Keratinocyte (primary cell): ENCODE measurements around the gene SNX24.

Source experiments
- CTCF ChIP-seq, 3 experiments: IDR thresholded peaks in 1 of 3; conservative IDR thresholded peaks in 1 of 3; optimal IDR thresholded peaks in 1 of 3; 2 replicates in 2 of 3; 3 replicates in 1 of 3; pipeline versions ENCODE3 to v1.5.1; 2011; ENCODE audit warnings: low read length in 3 of 3, mild to moderate bottlenecking in 3 of 3, moderate library complexity in 2 of 3, control low read depth in 1 of 3, inconsistent platforms in 1 of 3; ENCODE audit not compliant: insufficient read depth in 2 of 3; ENCODE audit errors: extremely low read depth in 1 of 3
- EZH2 ChIP-seq: IDR thresholded peaks from one replicate; pipeline ENCODE4 v1.6.1; 2012; ENCODE audit warnings: inconsistent platforms, mild to moderate bottlenecking, low read length, moderate library complexity

- TF ChIP-seq CTCF (optimal IDR thresholded peaks at IDR 0.05 in 1 of 3, IDR thresholded peaks at IDR 0.05 in 1 of 3, conservative IDR thresholded peaks at IDR 0.05 in 1 of 3; ENCODE audit: extremely low read depth in 1 of 3, insufficient read depth in 2 of 3, low read length in 3 of 3) (no peak), EZH2 (no peak)
These were observed 26.2 kb downstream of the SNX24 start for GRCh38 chr5:122871661-122872060.
